Measurements from ENCODE around the gene UQCC3. TPM values are rescaled to one million over a fixed set of nuclear protein-coding genes. Genes with fewer than 3 reads are reported as not detected.

The UQCC3 gene
- total RNA-seq, 6 experiments from 2014 or later: 4.0 to 6.3 (median 5.3) TPM

DNA sequence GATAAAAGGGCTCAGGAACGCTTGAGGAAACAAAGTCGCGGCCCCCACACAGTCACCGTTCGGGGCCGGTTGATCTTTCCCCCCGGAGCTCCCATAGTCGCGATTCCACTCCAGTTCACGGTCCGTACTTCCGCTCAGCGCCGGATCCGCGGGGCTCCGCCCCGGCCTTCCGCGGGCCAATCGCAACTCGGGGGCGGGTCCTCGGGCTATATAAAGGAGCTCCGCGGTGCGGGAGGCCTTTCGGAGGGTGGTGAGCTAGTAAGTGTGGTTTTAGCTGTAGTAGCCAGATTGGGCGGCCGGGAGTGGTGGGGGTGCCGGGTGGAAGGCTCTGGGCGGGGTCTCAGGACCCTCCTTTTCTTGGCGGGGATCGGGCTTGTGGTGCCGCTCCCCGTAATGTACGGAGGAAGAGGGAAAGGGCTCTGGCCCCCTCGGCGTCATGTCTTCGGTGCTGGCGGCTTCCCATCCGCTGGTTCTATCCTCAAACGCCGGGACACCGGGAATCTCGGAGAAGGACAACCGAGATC lies 6.3 kb upstream of the UQCC3 start, which contains the start of the genes C11orf98 and CSKMT:
TSS of gene C11orf98 (minus strand) at position 136 of the 524 bp plus-strand sequence. CDS start at position 95, 41 bp downstream.
TSS of gene CSKMT (plus strand) at position 238 of the 524 bp plus-strand sequence. CDS start 568 bp downstream, outside the sequence.
- intact Hi-C loops (cut with DNase I): no loop called here
- Histone ChIP-seq H3K9me3 (no peaks in the 10 kb centered on the region), H3K4me3 (peak within 1 kb of the TSS; percentile 70 to 89 (median 75)), H3K27ac (peak within 1 kb of the TSS; percentile 66 to 81 (median 72)), H3K36me3 (peaks cover 0 to 15% (median 2%) of the 10 kb centered on the region in 4 donors), H3K27me3 (no peaks in the 10 kb centered on the region), H3K4me1 (peaks cover 0 to 40% (median 13%) of the 10 kb centered on the region in 4 donors)
- peak; percentile 96 for DNase-seq
- ATAC-seq: peak; percentile 94 to 97 (median 95)
- under 1% methylated on average over 26 of the region's 47 CpGs for WGBS (ENCODE audit: insufficient coverage, low coverage, low lambda C conversion rate, missing lambda C conversion rate)
- TF ChIP-seq, protein P1, sequence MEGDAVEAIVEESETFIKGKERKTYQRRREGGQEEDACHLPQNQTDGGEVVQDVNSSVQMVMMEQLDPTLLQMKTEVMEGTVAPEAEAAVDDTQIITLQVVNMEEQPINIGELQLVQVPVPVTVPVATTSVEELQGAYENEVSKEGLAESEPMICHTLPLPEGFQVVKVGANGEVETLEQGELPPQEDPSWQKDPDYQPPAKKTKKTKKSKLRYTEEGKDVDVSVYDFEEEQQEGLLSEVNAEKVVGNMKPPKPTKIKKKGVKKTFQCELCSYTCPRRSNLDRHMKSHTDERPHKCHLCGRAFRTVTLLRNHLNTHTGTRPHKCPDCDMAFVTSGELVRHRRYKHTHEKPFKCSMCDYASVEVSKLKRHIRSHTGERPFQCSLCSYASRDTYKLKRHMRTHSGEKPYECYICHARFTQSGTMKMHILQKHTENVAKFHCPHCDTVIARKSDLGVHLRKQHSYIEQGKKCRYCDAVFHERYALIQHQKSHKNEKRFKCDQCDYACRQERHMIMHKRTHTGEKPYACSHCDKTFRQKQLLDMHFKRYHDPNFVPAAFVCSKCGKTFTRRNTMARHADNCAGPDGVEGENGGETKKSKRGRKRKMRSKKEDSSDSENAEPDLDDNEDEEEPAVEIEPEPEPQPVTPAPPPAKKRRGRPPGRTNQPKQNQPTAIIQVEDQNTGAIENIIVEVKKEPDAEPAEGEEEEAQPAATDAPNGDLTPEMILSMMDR (IDR thresholded peaks at IDR 0.05): no peak
- TF ChIP-seq POLR2A (IDR thresholded peaks at IDR 0.05): peak; percentile 97

GRCh38 chr11:62665599-62666258 lies 5.7 kb upstream of the UQCC3 start:
- peak in 3 of 4 donors; percentile 19 to 44 (median 22) for ATAC-seq
- 5% methylated on average over 16 of the region's 39 CpGs for WGBS (ENCODE audit: insufficient coverage, low coverage, low lambda C conversion rate, missing lambda C conversion rate)
- intact Hi-C loops (cut with DNase I): no loop called here
- TF ChIP-seq POLR2A (IDR thresholded peaks at IDR 0.05): no peak
- TF ChIP-seq, protein P1 (IDR thresholded peaks at IDR 0.05): no peak
- Histone ChIP-seq H3K27me3 (no peaks in the 10 kb centered on the region), H3K4me3 (peak overlapping the region; percentile 70 to 89 (median 75)), H3K9me3 (no peaks in the 10 kb centered on the region), H3K27ac (peak overlapping the region; percentile 59 to 81 (median 72)), H3K36me3 (peaks cover 0 to 15% (median 2%) of the 10 kb centered on the region in 4 donors), H3K4me1 (peaks cover 0 to 44% (median 14%) of the 10 kb centered on the region in 4 donors)
- DNase-seq: peak in 2 of 3 donors; percentile 45 to 73

DNA sequence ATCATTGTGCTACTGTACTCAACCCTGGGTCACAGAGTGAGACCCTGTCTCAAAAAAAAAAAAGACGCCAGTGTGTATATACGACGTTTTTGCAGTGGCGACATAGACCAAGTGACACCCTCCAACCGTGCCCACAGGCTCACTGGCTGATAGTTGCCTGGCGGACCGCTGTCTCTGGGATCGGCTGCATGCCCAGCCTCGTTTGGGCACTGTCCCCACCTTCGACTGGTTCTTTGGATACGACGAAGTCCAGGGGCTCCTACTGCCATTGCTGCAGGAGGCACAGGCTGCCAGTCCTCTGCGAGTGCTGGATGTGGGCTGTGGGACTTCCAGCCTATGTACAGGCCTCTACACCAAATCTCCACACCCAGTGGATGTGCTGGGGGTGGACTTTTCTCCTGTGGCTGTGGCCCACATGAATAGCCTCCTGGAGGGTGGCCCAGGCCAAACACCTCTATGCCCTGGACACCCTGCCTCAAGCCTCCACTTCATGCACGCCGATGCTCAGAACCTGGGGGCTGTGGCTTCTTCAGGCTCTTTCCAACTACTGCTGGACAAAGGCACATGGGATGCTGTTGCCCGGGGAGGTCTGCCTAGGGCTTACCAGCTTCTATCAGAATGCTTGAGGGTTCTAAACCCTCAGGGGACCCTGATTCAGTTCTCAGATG lies 5.1 kb upstream of the UQCC3 start:
- no peaks in the 10 kb centered on the region for H3K9me3 ChIP-seq
- 50% methylated on average over 9 of the region's 16 CpGs for WGBS (ENCODE audit: insufficient coverage, low coverage, low lambda C conversion rate, missing lambda C conversion rate)
- H3K27me3 ChIP-seq: no peaks in the 10 kb centered on the region
- no peak for TF ChIP-seq POLR2A (IDR thresholded peaks at IDR 0.05)
- TF ChIP-seq, protein P1 (IDR thresholded peaks at IDR 0.05): no peak
- DNase-seq (peak in 1 of 3 donors; percentile 55), ATAC-seq (no peak)
- intact Hi-C loops (cut with DNase I): no loop called here
- H3K27ac ChIP-seq: peak overlapping the region; percentile 59 to 81 (median 72)
- H3K4me1 ChIP-seq: peaks cover 0 to 48% (median 15%) of the 10 kb centered on the region in 4 donors
- H3K36me3 ChIP-seq: peaks cover 0 to 15% (median 2%) of the 10 kb centered on the region in 4 donors
- H3K4me3 ChIP-seq: peak overlapping the region; percentile 70 to 89 (median 75)

GRCh38 chr11:62667460-62667859 lies 4.0 kb upstream of the UQCC3 start:
- ATAC-seq: no peak
- intact Hi-C loops (cut with DNase I): no loop called here
- TF ChIP-seq POLR2A (IDR thresholded peaks at IDR 0.05): no peak
- TF ChIP-seq, protein P1 (IDR thresholded peaks at IDR 0.05): no peak
- no peak overlapping the region for H3K4me3 ChIP-seq
- DNase-seq: no peak
- H3K27me3 ChIP-seq: no peaks in the 10 kb centered on the region
- WGBS (ENCODE audit: insufficient coverage, low coverage, low lambda C conversion rate, missing lambda C conversion rate): 73% methylated on average over 2 of the region's 2 CpGs
- peaks cover 0 to 52% (median 15%) of the 10 kb centered on the region in 4 donors for H3K4me1 ChIP-seq
- H3K36me3 ChIP-seq: peaks cover 0 to 8% (median 0%) of the 10 kb centered on the region in 4 donors
- H3K9me3 ChIP-seq: no peaks in the 10 kb centered on the region
- no peak overlapping the region for H3K27ac ChIP-seq
